Progenitor cell of endocrine pancreas (in vitro differentiated cells): ENCODE results near the gene FER. TPM values are rescaled to one million over a fixed set of nuclear protein-coding genes. Genes with fewer than 3 reads are reported as not detected.

Experiments
- DNase-seq: peaks from one replicate; pipeline ENCODE4 v3.0.0; 2021; ENCODE audit warnings: low spot score; ENCODE audit not compliant: unreplicated experiment
- H3K27ac Mint-ChIP-seq: 2 replicates; pipeline ENCODE4 v1.8.0; 2021; ENCODE audit warnings: mild to moderate bottlenecking, moderate library complexity, mixed read lengths
- H3K27me3 Mint-ChIP-seq: 2 replicates; pipeline ENCODE4 v1.8.0; 2021; ENCODE audit warnings: mixed read lengths
- H3K36me3 Mint-ChIP-seq: 2 replicates; pipeline ENCODE4 v1.8.0; 2022; ENCODE audit warnings: mixed read lengths; ENCODE audit not compliant: insufficient read depth
- H3K4me1 Mint-ChIP-seq: 2 replicates; pipeline ENCODE4 v1.8.0; 2021; ENCODE audit warnings: low read depth, mixed read lengths
- H3K4me3 Mint-ChIP-seq: 2 replicates; pipeline ENCODE4 v1.8.0; 2021; ENCODE audit warnings: low read depth, mild to moderate bottlenecking, moderate library complexity, mixed read lengths
- H3K9me3 Mint-ChIP-seq: 2 replicates; pipeline ENCODE4 v1.8.0; 2021; ENCODE audit warnings: low read depth, mixed read lengths
- CTCF ChIP-seq: fragments of 200-600 bp; sonication (generic); IDR thresholded peaks from one replicate; pipeline ENCODE4 v1.5.0; 2021; ENCODE audit warnings: antibody characterized with exemption, mild to moderate bottlenecking; ENCODE audit not compliant: unreplicated experiment
- total RNA-seq: library from RNA; stranded (reverse); gene quantifications from 2 replicates; pipeline ENCODE4 v1.2.1, GENCODE V29; 2021

FER gene
- total RNA-seq, 1 donor from 2014 or later, result 34.8 TPM

DNA sequence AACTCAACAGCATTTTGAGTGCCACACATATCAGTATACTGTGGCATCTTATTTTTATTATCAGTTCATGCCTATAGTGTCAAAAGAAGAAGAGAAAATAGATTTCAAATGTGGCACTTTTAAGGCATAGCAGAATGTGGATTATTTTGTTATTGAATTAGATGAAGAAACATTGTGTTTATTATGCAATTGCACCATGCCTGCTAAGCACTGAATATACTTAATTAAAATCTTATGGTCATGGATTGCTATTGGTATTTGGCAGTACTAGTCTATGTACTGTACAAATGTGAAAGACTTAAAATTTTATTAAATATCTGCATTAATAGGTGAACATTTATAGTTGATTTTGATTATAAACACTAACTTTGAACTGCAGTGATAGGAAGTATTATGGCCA, 128.8 kb downstream of the FER start:
- DNase-seq, result no peak
- Mint-ChIP-seq H3K27me3 (no peaks in the 10 kb centered on the region), H3K4me1 (no peaks in the 10 kb centered on the region), H3K36me3 (peaks cover 7% of the 10 kb centered on the region), H3K27ac (no peak overlapping the region), H3K4me3 (no peak overlapping the region), H3K9me3 (peaks cover 9% of the 10 kb centered on the region)
- TF ChIP-seq CTCF, result no peak

GRCh38 chr5:108878756-108879155, 131.1 kb downstream of the FER start:
- peaks cover 9% of the 10 kb centered on the region for H3K36me3 Mint-ChIP-seq
- no peak overlapping the region for H3K27ac Mint-ChIP-seq
- peaks cover 2% of the 10 kb centered on the region for H3K4me1 Mint-ChIP-seq
- H3K27me3 Mint-ChIP-seq, result no peaks in the 10 kb centered on the region
- no peak overlapping the region for H3K4me3 Mint-ChIP-seq
- TF ChIP-seq CTCF, result no peak
- H3K9me3 Mint-ChIP-seq, result peaks cover 9% of the 10 kb centered on the region
- no peak for DNase-seq

DNA sequence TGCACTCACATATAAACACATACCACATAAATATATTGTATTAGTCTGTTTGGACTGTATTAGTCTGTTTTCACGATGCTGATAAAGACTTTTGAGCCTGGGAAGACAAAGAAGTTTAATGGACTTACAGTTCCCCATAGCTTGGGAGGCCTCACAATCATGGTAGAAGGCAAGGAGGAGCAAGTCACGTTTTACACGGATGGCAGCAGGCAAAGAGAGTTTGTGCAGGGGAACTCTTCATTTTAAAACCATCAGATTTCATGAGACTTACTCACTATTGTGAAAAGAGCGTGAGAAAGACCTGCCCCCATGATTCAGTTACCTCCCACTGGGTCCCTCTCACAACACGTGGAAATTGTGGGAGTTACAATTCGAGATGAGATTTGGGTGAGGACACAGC, 133.4 kb downstream of the FER start:
- peaks cover 9% of the 10 kb centered on the region for H3K9me3 Mint-ChIP-seq
- no peak for TF ChIP-seq CTCF
- H3K27me3 Mint-ChIP-seq, result no peaks in the 10 kb centered on the region
- peaks cover 2% of the 10 kb centered on the region for H3K4me1 Mint-ChIP-seq
- peaks cover 9% of the 10 kb centered on the region for H3K36me3 Mint-ChIP-seq
- no peak for DNase-seq
- no peak overlapping the region for H3K4me3 Mint-ChIP-seq
- H3K27ac Mint-ChIP-seq, result no peak overlapping the region

DNA sequence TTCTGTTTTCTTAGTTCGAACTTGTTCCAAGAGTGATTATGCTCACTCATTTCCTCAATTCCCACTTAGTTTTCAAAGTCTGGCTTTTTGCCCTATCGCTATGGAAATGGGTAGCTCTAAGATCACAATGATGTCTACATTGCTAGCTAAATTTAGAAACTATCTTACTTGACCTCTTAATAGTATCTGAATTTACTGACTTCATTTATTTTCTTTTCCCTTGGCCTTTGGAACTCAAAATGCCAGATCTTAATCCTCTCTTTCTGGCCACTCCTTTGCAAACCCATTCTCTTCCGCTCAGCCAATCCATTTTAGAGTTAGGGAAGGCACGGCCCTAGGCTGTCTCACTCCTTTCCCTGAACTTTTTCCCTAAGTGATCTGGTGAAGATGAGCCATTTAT, 137.0 kb downstream of the FER start:
- TF ChIP-seq CTCF, result no peak
- Mint-ChIP-seq H3K36me3 (peaks cover 11% of the 10 kb centered on the region), H3K27ac (no peak overlapping the region), H3K27me3 (no peaks in the 10 kb centered on the region), H3K4me3 (no peak overlapping the region), H3K4me1 (peaks cover 2% of the 10 kb centered on the region), H3K9me3 (peaks cover 9% of the 10 kb centered on the region)
- DNase-seq, result no peak

- no peak overlapping the region for H3K27ac Mint-ChIP-seq
- peaks cover 6% of the 10 kb centered on the region for H3K36me3 Mint-ChIP-seq
- DNase-seq, result no peak
- H3K9me3 Mint-ChIP-seq, result no peaks in the 10 kb centered on the region
- peaks cover 5% of the 10 kb centered on the region for H3K4me1 Mint-ChIP-seq
- no peak for TF ChIP-seq CTCF
- H3K4me3 Mint-ChIP-seq, result no peak overlapping the region
- no peaks in the 10 kb centered on the region for H3K27me3 Mint-ChIP-seq
These were observed 150.6 kb downstream of the FER start for GRCh38 chr5:108898257-108898656.
